ENCODE measurements around the gene PDE6A. TPM values are rescaled to one million over a fixed set of nuclear protein-coding genes. Genes with fewer than 3 reads are reported as not detected.

Gene PDE6A
- polyA plus RNA-seq, 2 of the 4 experiments (the other 2 are of a cell fraction) = 0.28 to 0.35 TPM

DNA sequence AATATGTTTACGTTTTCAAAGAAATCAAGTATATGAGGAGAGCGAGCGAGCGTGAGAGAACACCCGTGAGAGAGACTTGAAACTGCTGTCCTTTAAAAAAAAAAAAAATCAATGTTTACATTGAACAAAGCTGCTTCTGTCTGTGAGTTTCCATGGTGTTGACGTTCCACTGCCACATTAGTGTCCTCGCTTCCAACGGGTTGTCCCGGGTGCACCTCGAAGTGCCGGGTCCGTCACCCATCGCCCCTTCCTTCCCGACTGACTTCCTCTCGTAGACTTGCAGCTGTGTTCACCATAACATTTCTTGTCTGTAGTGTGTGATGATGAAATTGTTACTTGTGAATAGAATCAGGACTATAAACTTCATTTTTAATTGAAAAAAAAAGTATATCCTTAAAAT, 97.0 kb downstream of the PDE6A start:
- DNase-seq (ENCODE audit: low read depth in 1 of 2, low spot score in 1 of 2) (no peak), ATAC-seq (no peak), FAIRE-seq (no peak)
- WGBS (ENCODE audit: missing lambda C conversion rate) = 94% methylated on average over 15 of the region's 15 CpGs
- ChIA-PET CTCF (interaction anchor here (0.8 to 35.9 kb wide), 7 partner anchors 2 to 370 kb away, joined by 3 to 768 read pairs (median 54); partner anchors contain the start of gene SLC26A2), POLR2A (interaction anchor here (0.8 kb wide), 1 partner anchor 112 kb away, joined by 3 read pairs; no protein-coding TSS in a partner anchor)
- Histone ChIP-seq H3K4me2 (no peak overlapping the region), H3K27ac (no peak overlapping the region), H3K9me3 (no peaks in the 10 kb centered on the region), H3K4me3 (no peak overlapping the region), H3K4me1 (no peaks in the 10 kb centered on the region)
- TF ChIP-seq RAD21 (conservative IDR thresholded peaks at IDR 0.05 in 1 of 2, IDR thresholded peaks at IDR 0.05 in 1 of 2) (no peak), SMC3 (IDR thresholded peaks at IDR 0.05) (no peak), CEBPB (IDR thresholded peaks at IDR 0.05) (no peak), KDM1A (IDR thresholded peaks at IDR 0.05; ENCODE audit: low read depth) (no peak), MAZ (IDR thresholded peaks at IDR 0.05; ENCODE audit: borderline replicate concordance, low read depth, low read length) (no peak), HEYL (CRISPR knock-in tag; IDR thresholded peaks at IDR 0.05) (no peak), TP53 (CRISPR knock-in tag; IDR thresholded peaks at IDR 0.05) (no peak), MYC (IDR thresholded peaks at IDR 0.05; ENCODE audit: borderline replicate concordance, low read length) (no peak), MAFK (IDR thresholded peaks at IDR 0.05; ENCODE audit: partially characterized antibody) (no peak), NFE2L2 (conservative IDR thresholded peaks at IDR 0.05; ENCODE audit: low read length) (no peak), RFX5 (IDR thresholded peaks at IDR 0.05) (no peak), CTCF (IDR thresholded peaks at IDR 0.05) (no peak), CBX2 (IDR thresholded peaks at IDR 0.05; ENCODE audit: borderline replicate concordance, low read depth) (no peak), EHMT2 (IDR thresholded peaks at IDR 0.05; ENCODE audit: low read depth) (no peak)
- TF ChIP-seq, protein P1, sequence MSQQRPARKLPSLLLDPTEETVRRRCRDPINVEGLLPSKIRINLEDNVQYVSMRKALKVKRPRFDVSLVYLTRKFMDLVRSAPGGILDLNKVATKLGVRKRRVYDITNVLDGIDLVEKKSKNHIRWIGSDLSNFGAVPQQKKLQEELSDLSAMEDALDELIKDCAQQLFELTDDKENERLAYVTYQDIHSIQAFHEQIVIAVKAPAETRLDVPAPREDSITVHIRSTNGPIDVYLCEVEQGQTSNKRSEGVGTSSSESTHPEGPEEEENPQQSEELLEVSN (IDR thresholded peaks at IDR 0.05; ENCODE audit: borderline replicate concordance, low read depth) = no peak

- FAIRE-seq (no peak), ATAC-seq (no peak), DNase-seq (ENCODE audit: low read depth in 1 of 2, low spot score in 1 of 2) (no peak)
- TF ChIP-seq ZNF302 (CRISPR knock-in tag; IDR thresholded peaks at IDR 0.05) (no peak), REST (IDR thresholded peaks at IDR 0.05) (no peak), MAZ (IDR thresholded peaks at IDR 0.05; ENCODE audit: borderline replicate concordance, low read depth, low read length) (no peak), CBX8 (IDR thresholded peaks at IDR 0.05) (no peak), ELK1 (IDR thresholded peaks at IDR 0.05; ENCODE audit: low read depth, low read length) (no peak), ZFP36 (IDR thresholded peaks at IDR 0.05; ENCODE audit: borderline replicate concordance, partially characterized antibody) (no peak), TFCP2L1 (CRISPR knock-in tag; IDR thresholded peaks at IDR 0.05) (no peak), MYC (IDR thresholded peaks at IDR 0.05; ENCODE audit: borderline replicate concordance, low read length) (no peak)
- TF ChIP-seq, protein P2, sequence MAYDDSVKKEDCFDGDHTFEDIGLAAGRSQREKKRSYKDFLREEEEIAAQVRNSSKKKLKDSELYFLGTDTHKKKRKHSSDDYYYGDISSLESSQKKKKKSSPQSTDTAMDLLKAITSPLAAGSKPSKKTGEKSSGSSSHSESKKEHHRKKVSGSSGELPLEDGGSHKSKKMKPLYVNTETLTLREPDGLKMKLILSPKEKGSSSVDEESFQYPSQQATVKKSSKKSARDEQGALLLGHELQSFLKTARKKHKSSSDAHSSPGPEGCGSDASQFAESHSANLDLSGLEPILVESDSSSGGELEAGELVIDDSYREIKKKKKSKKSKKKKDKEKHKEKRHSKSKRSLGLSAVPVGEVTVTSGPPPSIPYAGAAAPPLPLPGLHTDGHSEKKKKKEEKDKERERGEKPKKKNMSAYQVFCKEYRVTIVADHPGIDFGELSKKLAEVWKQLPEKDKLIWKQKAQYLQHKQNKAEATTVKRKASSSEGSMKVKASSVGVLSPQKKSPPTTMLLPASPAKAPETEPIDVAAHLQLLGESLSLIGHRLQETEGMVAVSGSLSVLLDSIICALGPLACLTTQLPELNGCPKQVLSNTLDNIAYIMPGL (CRISPR knock-in tag; IDR thresholded peaks at IDR 0.05; ENCODE audit: borderline replicate concordance) = no peak
- TF ChIP-seq, protein P1 (IDR thresholded peaks at IDR 0.05; ENCODE audit: borderline replicate concordance, low read depth) = no peak
- TF ChIP-seq, protein P3, sequence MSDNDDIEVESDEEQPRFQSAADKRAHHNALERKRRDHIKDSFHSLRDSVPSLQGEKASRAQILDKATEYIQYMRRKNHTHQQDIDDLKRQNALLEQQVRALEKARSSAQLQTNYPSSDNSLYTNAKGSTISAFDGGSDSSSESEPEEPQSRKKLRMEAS (IDR thresholded peaks at IDR 0.05) = no peak
- H3K4me3 ChIP-seq = no peak overlapping the region
- WGBS (ENCODE audit: missing lambda C conversion rate) = 89% methylated on average over 5 of the region's 5 CpGs
- H3K4me2 ChIP-seq = no peak overlapping the region
- no peak overlapping the region for H3K27ac ChIP-seq
- H3K4me1 ChIP-seq = no peaks in the 10 kb centered on the region
- ChIA-PET POLR2A (no interaction called here), CTCF (interaction anchor here (0.6 to 35.9 kb wide), 10 partner anchors 4 to 376 kb away, joined by 3 to 768 read pairs (median 16); partner anchors contain the start of gene SLC26A2)
- H3K9me3 ChIP-seq = no peaks in the 10 kb centered on the region
These were observed 98.6 kb downstream of the PDE6A start for GRCh38 chr5:149846021-149846420.

Measured in A549 (cell line).